Spleen (tissue), 11 donors: ENCODE results near the gene MRPL55. TPM values are rescaled to one million over a fixed set of nuclear protein-coding genes. Genes with fewer than 3 reads are reported as not detected.

ENCODE experiments used
- DNase-seq: peaks from one replicate; pipeline ENCODE4 v3.0.0-alpha.2; 2020
- H3K27ac ChIP-seq, 8 donors: fragments of 200-600 bp; sonication (generic) in 7 of 8; 1 replicate in 4 of 8; 2 replicates in 4 of 8; pipeline versions ENCODE4 v1.5.0 to v1.8.0; 2016 to 2021; ENCODE audit warnings: inconsistent platforms in 4 of 8, mild to moderate bottlenecking in 4 of 8, moderate library complexity in 1 of 8
- H3K27me3 ChIP-seq, 7 donors: fragments of 200-600 bp; sonication (generic) in 6 of 7; replicated peaks in 1 of 7; 1 replicate in 4 of 7; 2 replicates in 3 of 7; pipeline versions ENCODE4 v1.5.0 to v1.8.0; 2016 to 2021; ENCODE audit warnings: inconsistent platforms in 3 of 7, mild to moderate bottlenecking in 1 of 7
- H3K36me3 ChIP-seq, 6 donors: fragments of 200-600 bp; sonication (generic) in 5 of 6; 1 replicate in 4 of 6; 2 replicates in 2 of 6; pipeline versions ENCODE4 v1.5.0 to v1.8.0; 2016 to 2021; ENCODE audit warnings: inconsistent platforms in 2 of 6
- H3K4me1 ChIP-seq, 6 donors: fragments of 200-600 bp; sonication (generic) in 5 of 6; 1 replicate in 3 of 6; 2 replicates in 3 of 6; pipeline versions ENCODE4 v1.5.0 to v1.8.0; 2016 to 2021; ENCODE audit warnings: inconsistent platforms in 3 of 6
- H3K4me3 ChIP-seq, 8 donors: fragments of 200-600 bp; sonication (generic) in 7 of 8; 1 replicate in 4 of 8; 2 replicates in 4 of 8; pipeline versions ENCODE4 v1.5.0 to v1.8.0; 2016 to 2021; ENCODE audit warnings: inconsistent platforms in 4 of 8, mild to moderate bottlenecking in 4 of 8, moderate library complexity in 2 of 8
- H3K9me3 ChIP-seq, 8 donors: fragments of 200-600 bp; sonication (generic) in 7 of 8; 1 replicate in 4 of 8; 2 replicates in 4 of 8; pipeline versions ENCODE4 v1.5.0 to v1.8.0; 2016 to 2021; ENCODE audit warnings: inconsistent platforms in 4 of 8
- POLR2A ChIP-seq, 3 donors: fragments of 450-650 bp; IDR thresholded peaks; one replicate each; pipeline ENCODE4 v1.5.1; 2017; ENCODE audit warnings: antibody characterized with exemption in 3 of 3, mild to moderate bottlenecking in 1 of 3
- POLR2AphosphoS5 ChIP-seq, 3 donors: sonication (generic); formaldehyde crosslinking; IDR thresholded peaks; one replicate each; pipeline ENCODE4 v1.5.1; 2017; ENCODE audit warnings: antibody characterized with exemption in 3 of 3
- WGBS, 5 donors: extraction: QIAGEN DNeasy Blood & Tissue Kit in 3 of 5; methylation state at CpG; one replicate each; pipeline versions ENCODE4 v1.1.5 to v1.1.7; 2013 to 2018; 5-methylcytosine and 5-hydroxymethylcytosine counted together
- intact Hi-C: fragments of 100-400 bp; cut with DNase I; formaldehyde crosslinking; loops from one replicate; pipeline ENCODE4 v1.15.0; 2023; ENCODE audit warnings: low total_unique reads
- polyA plus RNA-seq, 3 donors: library from polyadenylated mRNA; stranded (reverse); fragments of 200-250 nt; gene quantifications; one replicate each; pipeline ENCODE4 v1.2.1, GENCODE V29; 2013
- total RNA-seq, 7 donors: library from RNA; depleted of rRNA in 3 of 7; stranded (reverse); fragments of >200 nt in 3 of 7; fragmentation: NEBNext Ultra II Directional in 4 of 7; extraction: Animal tissue kit (Norgen Biotek cat#: 25700) in 4 of 7; gene quantifications; one replicate each; pipeline versions ENCODE4 v1.1.0 to v1.2.1, GENCODE V29; 2016 to 2021
- TF ChIP-seq, protein P1 (sequence below), 11 experiments: fragments of 200-600 bp in 7 of 11; fragments of 450-650 bp in 4 of 11; sonication (generic) in 4 of 11; IDR thresholded peaks in 8 of 11; conservative IDR thresholded peaks in 3 of 11; 1 replicate in 7 of 11; 2 replicates in 4 of 11; pipeline versions ENCODE4 v1.4.0 to v1.8.0; 2016 to 2021; ENCODE audit warnings: antibody characterized with exemption in 11 of 11, inconsistent platforms in 4 of 11, mild to moderate bottlenecking in 1 of 11
- donor health status: healthy with polysubstance abuse.
- donor health status: DM: no; HTN: no; CAD: no; lungs with moderate emphysema.
- donor health status: DM: no; HTN: no; CAD: no.
- donor health status: Bipolar disorder and iron deficiency.
- donor health status: healthy.
- donor health status: DM: no; HTN: no; CAD: no.
- donor health status: DM: yes; HTN: yes; CAD: no.

MRPL55 gene
- total and polyA plus RNA-seq, 10 donors = 32.3 to 114 (median 72.1) TPM

DNA sequence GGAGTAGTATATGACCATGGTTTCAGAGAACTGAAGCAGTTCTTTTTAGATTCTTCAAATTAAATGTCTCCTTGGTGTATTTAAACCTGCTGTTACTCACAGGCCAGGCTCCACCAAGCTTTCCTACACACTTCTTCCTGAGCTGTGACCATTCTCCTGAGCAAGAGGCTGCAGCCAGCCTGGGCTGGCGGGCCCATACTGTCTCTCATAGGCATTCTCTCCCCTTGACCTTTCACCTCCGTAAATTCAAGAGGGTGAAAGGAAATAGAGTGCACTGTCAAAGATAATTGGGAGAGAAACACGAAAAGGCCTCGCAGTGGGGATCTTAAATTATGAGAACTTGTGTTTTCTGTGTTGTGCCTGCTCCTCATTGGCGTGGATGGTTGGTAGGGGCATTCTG is 24.3 kb downstream of the MRPL55 start:
- Histone ChIP-seq H3K27ac (peak overlapping the region in 7 of 8 donors; percentile 61 to 100 (median 99)), H3K4me1 (peaks cover 65 to 89% (median 82%) of the 10 kb centered on the region in 6 donors)
- intact Hi-C loops = no loop called here

DNA sequence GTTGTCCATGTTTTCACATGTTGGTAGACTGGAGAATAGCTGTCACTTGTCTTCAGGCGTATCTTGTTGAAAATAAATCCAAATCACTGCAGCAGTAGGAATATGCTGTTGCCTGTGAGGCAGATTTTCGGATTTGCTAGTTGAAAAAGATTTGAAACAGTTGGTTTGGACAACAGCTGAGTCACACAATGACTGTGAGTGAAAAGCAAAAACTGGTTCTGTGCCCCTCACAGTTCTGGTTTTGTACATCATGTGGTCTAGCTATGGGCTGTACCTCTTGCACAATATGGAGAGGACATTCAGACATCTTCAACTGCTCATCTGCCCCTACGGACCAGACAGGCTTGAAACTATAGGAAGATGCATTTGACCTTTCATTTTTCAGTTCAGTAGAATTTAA is 24.8 kb downstream of the MRPL55 start:
- intact Hi-C loops = no loop called here
- no peak for DNase-seq

More for the DNA sequence above, 24.3 kb downstream of the MRPL55 start:
- TF ChIP-seq POLR2AphosphoS5 (IDR thresholded peaks at IDR 0.05) = no peak
- TF ChIP-seq, protein P1, sequence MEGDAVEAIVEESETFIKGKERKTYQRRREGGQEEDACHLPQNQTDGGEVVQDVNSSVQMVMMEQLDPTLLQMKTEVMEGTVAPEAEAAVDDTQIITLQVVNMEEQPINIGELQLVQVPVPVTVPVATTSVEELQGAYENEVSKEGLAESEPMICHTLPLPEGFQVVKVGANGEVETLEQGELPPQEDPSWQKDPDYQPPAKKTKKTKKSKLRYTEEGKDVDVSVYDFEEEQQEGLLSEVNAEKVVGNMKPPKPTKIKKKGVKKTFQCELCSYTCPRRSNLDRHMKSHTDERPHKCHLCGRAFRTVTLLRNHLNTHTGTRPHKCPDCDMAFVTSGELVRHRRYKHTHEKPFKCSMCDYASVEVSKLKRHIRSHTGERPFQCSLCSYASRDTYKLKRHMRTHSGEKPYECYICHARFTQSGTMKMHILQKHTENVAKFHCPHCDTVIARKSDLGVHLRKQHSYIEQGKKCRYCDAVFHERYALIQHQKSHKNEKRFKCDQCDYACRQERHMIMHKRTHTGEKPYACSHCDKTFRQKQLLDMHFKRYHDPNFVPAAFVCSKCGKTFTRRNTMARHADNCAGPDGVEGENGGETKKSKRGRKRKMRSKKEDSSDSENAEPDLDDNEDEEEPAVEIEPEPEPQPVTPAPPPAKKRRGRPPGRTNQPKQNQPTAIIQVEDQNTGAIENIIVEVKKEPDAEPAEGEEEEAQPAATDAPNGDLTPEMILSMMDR (IDR thresholded peaks at IDR 0.05 in 8 of 11, conservative IDR thresholded peaks at IDR 0.05 in 3 of 11) = no peak
- TF ChIP-seq POLR2A (IDR thresholded peaks at IDR 0.05) = no peak
- H3K9me3 ChIP-seq = no peaks in the 10 kb centered on the region
- peak; percentile 47 for DNase-seq
- WGBS, 5 donors = 44 to 69% (median 57%) methylated on average over 5 of the region's 5 CpGs
- peak overlapping the region in 7 of 8 donors; percentile 85 to 96 (median 91) for H3K4me3 ChIP-seq
- H3K36me3 ChIP-seq = peaks cover 0 to 29% (median 4%) of the 10 kb centered on the region in 6 donors
- H3K27me3 ChIP-seq = no peaks in the 10 kb centered on the region

DNA sequence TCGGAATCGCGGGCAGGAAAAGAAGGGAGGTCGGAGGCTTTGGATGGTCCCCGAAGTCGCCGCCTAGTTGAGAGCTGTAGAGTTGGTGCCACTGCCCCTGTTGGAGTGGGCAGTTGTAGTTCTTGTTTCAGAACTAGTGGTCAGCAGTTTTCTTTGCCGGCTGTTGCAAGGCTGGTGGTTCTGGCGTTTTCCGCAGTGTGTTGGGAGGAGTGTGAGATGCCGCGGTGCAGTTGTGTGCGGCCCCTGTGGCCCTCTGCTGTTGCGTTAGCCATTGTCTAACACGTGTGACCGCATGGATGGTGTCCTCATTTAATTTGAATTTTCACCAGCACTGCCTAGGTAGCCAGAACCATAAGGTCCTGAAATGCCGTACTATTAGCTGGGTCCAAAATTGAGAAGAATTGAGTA is 25.2 kb downstream of the MRPL55 start:
- peak overlapping the region in 7 of 8 donors; percentile 98 to 100 (median 99) for H3K27ac ChIP-seq
- peak; percentile 84 for DNase-seq
- intact Hi-C loops = no loop called here

More for the DNA sequence above, 24.8 kb downstream of the MRPL55 start:
- Histone ChIP-seq H3K27ac (peak overlapping the region in 7 of 8 donors; percentile 98 to 100 (median 99)), H3K9me3 (no peaks in the 10 kb centered on the region), H3K27me3 (no peaks in the 10 kb centered on the region), H3K36me3 (peaks cover 0 to 24% (median 4%) of the 10 kb centered on the region in 6 donors), H3K4me3 (peak overlapping the region; percentile 85 to 96 (median 92)), H3K4me1 (peaks cover 60 to 89% (median 80%) of the 10 kb centered on the region in 6 donors)
- TF ChIP-seq POLR2A (IDR thresholded peaks at IDR 0.05) = no peak
- TF ChIP-seq, protein P1 (IDR thresholded peaks at IDR 0.05 in 8 of 11, conservative IDR thresholded peaks at IDR 0.05 in 3 of 11) = no peak
- peak in 1 of 3 donors; percentile 56 for TF ChIP-seq POLR2AphosphoS5 (IDR thresholded peaks at IDR 0.05)
- 6 to 28% (median 12%) methylated on average over 3 of the region's 3 CpGs for WGBS, 5 donors

More for the DNA sequence above, 25.2 kb downstream of the MRPL55 start:
- peak overlapping the region; percentile 85 to 96 (median 92) for H3K4me3 ChIP-seq
- no peaks in the 10 kb centered on the region for H3K9me3 ChIP-seq
- peaks cover 55 to 88% (median 75%) of the 10 kb centered on the region in 6 donors for H3K4me1 ChIP-seq
- WGBS, 5 donors = 2 to 11% (median 4%) methylated on average over 10 to 17 of the region's 17 CpGs
- TF ChIP-seq, protein P1 (IDR thresholded peaks at IDR 0.05 in 8 of 11, conservative IDR thresholded peaks at IDR 0.05 in 3 of 11) = no peak
- peak in 1 of 3 donors; percentile 27 for TF ChIP-seq POLR2A (IDR thresholded peaks at IDR 0.05)
- peak; percentile 11 to 75 (median 60) for TF ChIP-seq POLR2AphosphoS5 (IDR thresholded peaks at IDR 0.05)
- H3K36me3 ChIP-seq = peaks cover 0 to 20% (median 4%) of the 10 kb centered on the region in 6 donors
- H3K27me3 ChIP-seq = no peaks in the 10 kb centered on the region
